ENCODE measurements around the gene ETHE1. TPM values are rescaled to one million over a fixed set of nuclear protein-coding genes. Genes with fewer than 3 reads are reported as not detected.

Gene ETHE1
- total and polyA plus RNA-seq, 2 of the 8 experiments (the other 6 are each of a cell fraction or from before 2014, with no cell fraction given) = 19.9 to 96.0 TPM

GRCh38 chr19:43462383-43462782, 64.6 kb downstream of the ETHE1 start:
- Histone ChIP-seq H3K36me3 (ENCODE audit: control insufficient read depth in 2 of 4, insufficient read depth in 4 of 4, low read length in 3 of 4) (no peaks in the 10 kb centered on the region), H2BK120ac (replicated peaks; ENCODE audit: low read depth, low read length) (no peak overlapping the region), H2BK15ac (ENCODE audit: low read length) (no peak overlapping the region), H3K56ac (replicated peaks; ENCODE audit: insufficient read length, low read depth, low read length) (no peak overlapping the region), H4K8ac (ENCODE audit: extremely low read depth, insufficient read depth, low read length) (no peak overlapping the region), H3K23me2 (ENCODE audit: low read depth, low read length) (peaks cover 13% of the 10 kb centered on the region), H2BK12ac (ENCODE audit: low read depth, low read length) (no peak overlapping the region), H4K5ac (ENCODE audit: insufficient read length, low read depth, low read length) (no peak overlapping the region), H2AK5ac (ENCODE audit: low read depth, low read length) (no peak overlapping the region), H3K14ac (ENCODE audit: insufficient read length) (no peak overlapping the region), H2BK5ac (ENCODE audit: low read depth, low read length) (no peak overlapping the region), H3K23ac (ENCODE audit: insufficient read length) (no peak overlapping the region), H3K27ac (ENCODE audit: low read depth, low read length) (no peak overlapping the region), H4K91ac (replicated peaks; ENCODE audit: insufficient read length, low read length) (no peak overlapping the region), H2BK20ac (ENCODE audit: low read length) (no peak overlapping the region), H3K79me2 (ENCODE audit: control insufficient read depth in 1 of 2, insufficient read depth in 2 of 2, low read length in 2 of 2) (no peaks in the 10 kb centered on the region), H3K4me2 (ENCODE audit: insufficient read depth in 1 of 2, low read depth in 2 of 2, low read length in 2 of 2) (peak overlapping the region; percentile 87 to 94), H3K4ac (replicated peaks; ENCODE audit: insufficient read length, low read depth, low read length) (no peak overlapping the region), H3K4me1 (replicated peaks in 1 of 4; ENCODE audit: control insufficient read depth in 3 of 4, insufficient read depth in 4 of 4, low read length in 3 of 4) (peaks cover 0 to 8% (median 3%) of the 10 kb centered on the region in 4 experiments; a peak in 4 of 7 replicates), H2AFZ (ENCODE audit: low read length) (no peak overlapping the region), H3K18ac (ENCODE audit: extremely low read depth, low read length) (no peak overlapping the region), H3K9ac (replicated peaks in 1 of 4; ENCODE audit: extremely low read depth in 1 of 4, low read depth in 3 of 4, low read length in 3 of 4) (peak overlapping the region in 1 of 4 experiments; percentile 78; a peak in 2 of 7 replicates), H4K20me1 (replicated peaks in 1 of 2; ENCODE audit: control insufficient read depth in 1 of 2, insufficient read depth in 2 of 2, low read length in 2 of 2) (no peaks in the 10 kb centered on the region), H3K9me3 (ENCODE audit: insufficient read depth in 2 of 2, low read depth in 1 of 2, low read length in 1 of 2) (no peaks in the 10 kb centered on the region), H3K27me3 (replicated peaks in 1 of 4; ENCODE audit: control insufficient read depth in 3 of 4, extremely low read depth in 1 of 4, insufficient read depth in 3 of 4, low read length in 3 of 4) (peaks cover 0 to 25% (median 15%) of the 10 kb centered on the region in 4 experiments; a peak in 6 of 7 replicates), H3K79me1 (ENCODE audit: low read depth, low read length) (no peaks in the 10 kb centered on the region), H3K4me3 (ENCODE audit: extremely low read depth in 1 of 4, insufficient read depth in 2 of 4, low read depth in 3 of 4, low read length in 4 of 4) (peak overlapping the region; percentile 42 to 81 (median 70); a peak in 7 of 8 replicates)
- POLR2A ChIA-PET (ENCODE audit: partially characterized antibody) = interaction anchor here (1.4 to 4.4 kb wide), 4 partner anchors 12 to 58 kb away, joined by 4 to 23 read pairs (median 4); no protein-coding TSS in a partner anchor
- FAIRE-seq = no peak
- TF ChIP-seq CHD2 (IDR thresholded peaks at IDR 0.05; ENCODE audit: low read length) (no peak), CHD1 (IDR thresholded peaks at IDR 0.05; ENCODE audit: low read depth, low read length) (no peak), SIX5 (IDR thresholded peaks at IDR 0.05; ENCODE audit: low read depth, low read length) (no peak), BACH1 (IDR thresholded peaks at IDR 0.05; ENCODE audit: low read length) (no peak), SIRT6 (IDR thresholded peaks at IDR 0.05; ENCODE audit: low read length) (no peak), CREB1 (IDR thresholded peaks at IDR 0.05) (no peak), TBP (IDR thresholded peaks at IDR 0.05; ENCODE audit: low read depth, low read length) (no peak), TAF7 (optimal IDR thresholded peaks at IDR 0.05; ENCODE audit: borderline replicate concordance, low read depth, low read length) (no peak)
- no peak for DNase-seq (ENCODE audit: low read depth in 1 of 2, low spot score in 2 of 2)
- CTCF ChIA-PET (ENCODE audit: partially characterized antibody) = interaction anchor here (1.8 to 4.9 kb wide), 3 partner anchors 15 to 57 kb away, joined by 6 to 33 read pairs (median 6); partner anchors contain the start of gene PHLDB3
- 82% methylated on average over 7 of the region's 7 CpGs; no CpG with 5 or more reads in 1 of the 2 experiments for WGBS, 2 experiments (ENCODE audit: extremely low coverage in 1 of 2, insufficient coverage in 1 of 2, insufficient read length in 1 of 2, insufficient replicate concordance in 2 of 2, low coverage in 1 of 2, low lambda C conversion rate in 2 of 2, missing lambda C conversion rate in 1 of 2)

All from H1 (cell line).